Coronary artery (tissue), 2 donors: ENCODE data around the gene BRD7.

Source experiments
- DNase-seq: peaks from one replicate; pipeline ENCODE4 v3.0.0-alpha.2; 2017; ENCODE audit warnings: low spot score
- H3K27ac ChIP-seq, 2 donors: fragments of 200-600 bp; sonication (generic); one replicate each; pipeline ENCODE4 v1.5.1; 2016 to 2019
- H3K4me3 ChIP-seq: fragments of 200-600 bp; sonication (generic); 2 replicates; pipeline ENCODE4 v1.5.1; 2016; ENCODE audit warnings: mild to moderate bottlenecking, moderate library complexity
- CTCF ChIP-seq: fragments of 200-600 bp; sonication (generic); IDR thresholded peaks from one replicate; pipeline ENCODE4 v1.5.1; 2019; ENCODE audit warnings: antibody characterized with exemption

BRD7 gene

GRCh38 chr16:50270510-50271147, 98.2 kb downstream of the BRD7 start:
- no peak for TF ChIP-seq CTCF
- DNase-seq: no peak
- H3K4me3 ChIP-seq: no peak overlapping the region
- H3K27ac ChIP-seq: no peak overlapping the region

DNA sequence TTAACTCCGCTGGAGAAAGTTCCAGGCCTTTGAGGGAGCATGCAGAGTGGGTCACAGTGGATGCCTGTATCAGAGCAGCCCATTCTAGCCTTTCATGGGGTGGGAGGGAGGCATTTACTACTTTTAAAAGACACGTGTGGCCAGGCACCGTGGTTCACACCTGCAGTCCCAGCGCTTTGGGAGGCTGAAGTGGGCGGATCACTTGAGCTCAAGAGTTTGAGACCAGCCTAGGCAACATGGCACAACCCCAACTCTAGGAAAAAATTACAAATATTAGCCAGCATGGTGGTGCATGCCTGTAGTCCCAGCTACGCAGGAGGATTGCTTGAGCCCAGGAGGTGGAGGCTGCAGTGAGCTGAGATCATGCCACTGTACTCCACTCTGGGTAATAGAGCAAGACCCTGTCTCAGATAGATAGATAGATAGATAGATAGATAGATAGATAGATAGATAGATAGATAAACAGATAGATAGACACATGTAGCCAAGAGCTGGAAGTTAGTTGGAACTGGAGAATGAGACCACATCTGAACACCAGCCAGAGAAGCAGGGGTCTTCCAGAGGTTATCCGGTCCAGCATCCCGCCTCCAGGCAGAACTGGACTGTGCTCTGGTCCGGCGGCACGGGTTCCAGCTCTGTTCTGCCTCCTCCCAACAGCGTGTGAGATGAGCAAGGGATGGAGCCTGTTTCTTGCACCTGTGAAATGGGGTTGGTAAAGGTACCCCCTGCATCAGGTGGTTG, 98.8 kb downstream of the BRD7 start:
- Histone ChIP-seq H3K4me3 (no peak overlapping the region), H3K27ac (no peak overlapping the region)

GRCh38 chr16:50269061-50269705, 99.6 kb downstream of the BRD7 start:
- Histone ChIP-seq H3K27ac (no peak overlapping the region), H3K4me3 (no peak overlapping the region)
- no peak for DNase-seq
- TF ChIP-seq CTCF: no peak

More for the DNA sequence above, 98.8 kb downstream of the BRD7 start:
- TF ChIP-seq CTCF: no peak
- no peak for DNase-seq

DNA sequence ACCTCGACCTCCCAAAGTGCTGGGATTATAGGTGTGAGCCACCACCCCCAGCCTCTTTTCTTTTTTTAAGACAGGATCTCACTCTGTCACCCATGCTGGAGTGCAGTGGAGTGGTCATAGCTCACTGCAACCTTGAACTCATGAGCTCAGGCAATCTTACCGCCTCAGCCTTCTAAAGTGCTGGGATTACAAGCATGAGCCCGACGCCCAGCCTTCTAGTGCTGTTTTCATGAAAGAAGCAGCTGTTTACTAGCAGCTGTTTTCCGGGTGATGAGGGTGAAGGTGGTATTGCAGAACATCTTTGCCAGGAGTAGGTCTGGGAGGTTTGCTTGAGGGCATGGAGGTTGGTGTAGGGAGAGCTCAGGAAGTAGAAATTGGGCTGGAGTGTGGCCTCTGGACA, 100.4 kb downstream of the BRD7 start:
- no peak for TF ChIP-seq CTCF
- H3K27ac ChIP-seq: no peak overlapping the region
- no peak overlapping the region for H3K4me3 ChIP-seq
- no peak for DNase-seq

GRCh38 chr16:50267651-50268050, 101.1 kb downstream of the BRD7 start:
- Histone ChIP-seq H3K27ac (peak overlapping the region in 1 of 2 donors; percentile 73), H3K4me3 (peak overlapping the region; percentile 64)
- no peak for TF ChIP-seq CTCF
- DNase-seq: no peak

GRCh38 chr16:50267151-50267631, 101.6 kb downstream of the BRD7 start:
- Histone ChIP-seq H3K4me3 (peak overlapping the region; percentile 64), H3K27ac (peak overlapping the region in 1 of 2 donors; percentile 73)
- TF ChIP-seq CTCF: no peak

More at GRCh38 chr16:50267151-50267631, 101.6 kb downstream of the BRD7 start:
- DNase-seq: no peak
